Pancreas (tissue), 10 donors: ENCODE measurements around the gene DIS3L. TPM values are rescaled to one million over a fixed set of nuclear protein-coding genes. Genes with fewer than 3 reads are reported as not detected.

Experiments used
- ATAC-seq, 4 donors: fragments of 200-7000 bp; cut with Tn5 transposase; one replicate each; pipeline versions ENCODE4 v1.8.0 to v1.9.1; 2020; ENCODE audit warnings: mild to moderate bottlenecking in 4 of 4, moderate library complexity in 4 of 4
- DNase-seq, 6 donors: peaks; one replicate each; pipeline ENCODE4 v3.0.0-alpha.2; 2020
- FAIRE-seq: peaks from 2 replicates; lab custom pipeline; 2012; peaks lifted over from hg19 to GRCh38; lab: Jason Lieb, UNC
- H3K27ac ChIP-seq, 4 donors: fragments of 200-600 bp; sonication (generic); 1 replicate in 3 of 4; 2 replicates in 1 of 4; pipeline versions ENCODE4 v1.5.0 to v1.8.0; 2020
- H3K27me3 ChIP-seq, 4 donors: fragments of 200-600 bp; one replicate each; pipeline ENCODE4 v1.8.0; 2021
- H3K36me3 ChIP-seq, 3 donors: fragments of 200-600 bp; sonication (generic) in 1 of 3; one replicate each; pipeline versions ENCODE4 v1.5.0 to v1.8.0; 2020 to 2021
- H3K4me1 ChIP-seq, 3 donors: fragments of 200-600 bp; one replicate each; pipeline ENCODE4 v1.8.0; 2021
- H3K4me3 ChIP-seq, 4 donors: fragments of 200-600 bp; sonication (generic) in 2 of 4; one replicate each; pipeline versions ENCODE4 v1.5.0 to v1.8.0; 2020 to 2021
- H3K9me3 ChIP-seq, 4 donors: fragments of 200-600 bp; one replicate each; pipeline ENCODE4 v1.8.0; 2021
- CTCF ChIP-seq, 4 donors: fragments of 200-600 bp; sonication (generic) in 3 of 4; IDR thresholded peaks; one replicate each; pipeline versions ENCODE4 v1.5.0 to v1.8.0; 2021; ENCODE audit warnings: antibody characterized with exemption in 4 of 4
- WGBS, 2 donors: extraction: QIAGEN DNeasy Blood & Tissue Kit; methylation state at CpG; one replicate each; pipeline ENCODE4 v1.1.7; 2013; 5-methylcytosine and 5-hydroxymethylcytosine counted together
- intact Hi-C, 3 donors: fragments of 100-400 bp; cut with DNase I; formaldehyde crosslinking; loops; one replicate each; pipeline versions ENCODE4 v1.11.1 to v1.14.2; 2022
- polyA plus RNA-seq, 2 donors: library from polyadenylated mRNA; stranded (reverse); fragments of 200-250 nt; gene quantifications; one replicate each; pipeline ENCODE4 v1.2.3, GENCODE V29; 2013
- total RNA-seq, 6 donors: library from RNA; stranded (reverse); fragmentation: NEBNext Ultra II Directional in 4 of 6; extraction: Animal tissue kit (Norgen Biotek cat#: 25700) in 4 of 6; gene quantifications; one replicate each; pipeline versions ENCODE4 v1.2.1 to v1.2.4, GENCODE V29; 2021 to 2023
- donor health status: healthy with polysubstance abuse.
- donor health status: DM: no; HTN: no; CAD: no; lungs with moderate emphysema.
- donor health status: DM: no; HTN: no; CAD: no.
- donor health status: control.
- donor health status: control.
- donor health status: Bipolar disorder and iron deficiency.
- donor health status: DM: yes; HTN: yes; CAD: no.
- donor health status: DM: no; HTN: no; CAD: no.
- donor health status: DM: no; HTN: no; CAD: no.
- donor health status: DM: yes; HTN: yes; CAD: no.

DIS3L gene
- total and polyA plus RNA-seq, 8 donors = 8.3 to 20.2 (median 17.9) TPM

- FAIRE-seq = no peak
- intact Hi-C loops = no loop called here
- Histone ChIP-seq H3K36me3 (peaks cover 0 to 14% (median 10%) of the 10 kb centered on the region in 3 donors), H3K27me3 (no peaks in the 10 kb centered on the region), H3K4me1 (no peaks in the 10 kb centered on the region), H3K4me3 (no peak overlapping the region), H3K9me3 (no peaks in the 10 kb centered on the region), H3K27ac (no peak overlapping the region)
- WGBS, 2 donors = 88 to 89% methylated on average over 3 of the region's 3 CpGs
- TF ChIP-seq CTCF (IDR thresholded peaks at IDR 0.05) = no peak
- no peak for DNase-seq
- no peak for ATAC-seq
Measured at GRCh38 chr15:66308531-66308930, 15.2 kb downstream of the DIS3L start.

GRCh38 chr15:66309828-66310227, 16.5 kb downstream of the DIS3L start:
- FAIRE-seq (no peak), DNase-seq (no peak)
- no peaks in the 10 kb centered on the region for H3K4me1 ChIP-seq

GRCh38 chr15:66310786-66311185, 17.4 kb downstream of the DIS3L start:
- peaks cover 0 to 20% (median 10%) of the 10 kb centered on the region in 3 donors for H3K36me3 ChIP-seq
- intact Hi-C loops = no loop called here

More at GRCh38 chr15:66309828-66310227, 16.5 kb downstream of the DIS3L start:
- Histone ChIP-seq H3K9me3 (no peaks in the 10 kb centered on the region), H3K4me3 (no peak overlapping the region), H3K27ac (no peak overlapping the region), H3K27me3 (no peaks in the 10 kb centered on the region), H3K36me3 (peaks cover 0 to 14% (median 10%) of the 10 kb centered on the region in 3 donors)
- intact Hi-C loops = no loop called here
- TF ChIP-seq CTCF (IDR thresholded peaks at IDR 0.05) = no peak
- no peak for ATAC-seq
- WGBS, 2 donors = 87 to 90% methylated on average over 3 of the region's 3 CpGs

GRCh38 chr15:66312144-66312543, 18.8 kb downstream of the DIS3L start:
- DNase-seq (no peak), FAIRE-seq (no peak), ATAC-seq (no peak)
- WGBS, 2 donors = 94 to 100% methylated on average over 2 of the region's 2 CpGs
- H3K4me3 ChIP-seq = no peak overlapping the region
- no peak for TF ChIP-seq CTCF (IDR thresholded peaks at IDR 0.05)
- H3K27ac ChIP-seq = no peak overlapping the region
- no peaks in the 10 kb centered on the region for H3K4me1 ChIP-seq
- peaks cover 0 to 22% (median 10%) of the 10 kb centered on the region in 3 donors for H3K36me3 ChIP-seq
- intact Hi-C loops = no loop called here
- no peaks in the 10 kb centered on the region for H3K9me3 ChIP-seq
- H3K27me3 ChIP-seq = no peaks in the 10 kb centered on the region

More at GRCh38 chr15:66310786-66311185, 17.4 kb downstream of the DIS3L start:
- Histone ChIP-seq H3K27ac (no peak overlapping the region), H3K4me1 (no peaks in the 10 kb centered on the region), H3K9me3 (no peaks in the 10 kb centered on the region), H3K4me3 (no peak overlapping the region), H3K27me3 (no peaks in the 10 kb centered on the region)
- no peak for ATAC-seq
- no peak for DNase-seq
- no peak for TF ChIP-seq CTCF (IDR thresholded peaks at IDR 0.05)
- no peak for FAIRE-seq
- WGBS, 2 donors = 92 to 98% methylated on average over 2 of the region's 2 CpGs

- intact Hi-C loops = no loop called here
- H3K9me3 ChIP-seq = no peaks in the 10 kb centered on the region
- WGBS, 2 donors = 86 to 87% methylated on average over 12 of the region's 12 CpGs
- H3K4me3 ChIP-seq = no peak overlapping the region
- H3K27me3 ChIP-seq = no peaks in the 10 kb centered on the region
- FAIRE-seq (no peak), DNase-seq (no peak), ATAC-seq (no peak)
- no peak overlapping the region for H3K27ac ChIP-seq
- H3K36me3 ChIP-seq = peaks cover 3 to 71% (median 14%) of the 10 kb centered on the region in 3 donors
- H3K4me1 ChIP-seq = no peaks in the 10 kb centered on the region
- no peak for TF ChIP-seq CTCF (IDR thresholded peaks at IDR 0.05)
Measured at GRCh38 chr15:66323312-66323928, 30.1 kb downstream of the DIS3L start.
